IPS-11a (cell line): Measurements from ENCODE around the gene RPS21.

Source experiments
- H3K4me3 ChIP-seq: one replicate; pipeline ENCODE4 v1.5.1; 2013; ENCODE audit warnings: low read depth, low read length, control low read depth

The RPS21 gene

DNA sequence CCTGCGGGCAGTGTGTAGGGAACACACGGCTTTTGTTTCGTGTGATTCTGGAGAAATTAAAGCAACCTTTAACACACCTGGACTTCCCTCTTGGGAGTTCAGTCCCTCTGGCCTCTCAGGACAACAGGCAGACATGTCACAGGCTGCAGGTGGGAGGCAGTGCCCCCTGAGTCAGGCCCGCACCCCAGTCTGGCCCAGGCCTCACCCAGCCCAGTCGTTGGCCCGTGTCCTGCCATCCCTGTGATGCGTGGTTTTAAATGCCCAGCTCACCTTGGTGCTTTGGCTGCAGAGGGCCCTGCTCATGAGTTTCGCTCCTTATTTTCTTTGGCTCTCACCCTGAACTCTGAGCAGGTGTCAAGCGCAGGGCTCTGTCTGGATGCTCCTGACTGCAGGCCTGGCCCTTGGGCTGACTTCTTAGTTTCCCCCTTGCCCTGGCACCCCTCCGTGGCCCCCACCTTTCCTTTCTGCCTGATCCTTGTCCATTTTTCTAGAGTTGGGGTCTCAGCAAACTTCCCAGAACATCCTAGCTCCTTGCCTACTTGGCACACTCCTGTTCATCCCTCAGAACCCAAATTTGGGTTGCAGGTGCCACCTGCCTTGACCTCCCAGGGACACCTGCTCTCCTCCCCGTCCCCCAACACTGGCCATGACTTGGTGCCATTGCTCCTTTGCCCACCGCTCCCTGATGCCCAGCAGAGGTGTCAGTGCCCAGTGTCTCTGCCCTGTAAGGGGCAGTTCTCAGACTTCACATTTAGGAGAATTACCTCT lies 22.4 kb downstream of the RPS21 start:
- no peak overlapping the region for H3K4me3 ChIP-seq

DNA sequence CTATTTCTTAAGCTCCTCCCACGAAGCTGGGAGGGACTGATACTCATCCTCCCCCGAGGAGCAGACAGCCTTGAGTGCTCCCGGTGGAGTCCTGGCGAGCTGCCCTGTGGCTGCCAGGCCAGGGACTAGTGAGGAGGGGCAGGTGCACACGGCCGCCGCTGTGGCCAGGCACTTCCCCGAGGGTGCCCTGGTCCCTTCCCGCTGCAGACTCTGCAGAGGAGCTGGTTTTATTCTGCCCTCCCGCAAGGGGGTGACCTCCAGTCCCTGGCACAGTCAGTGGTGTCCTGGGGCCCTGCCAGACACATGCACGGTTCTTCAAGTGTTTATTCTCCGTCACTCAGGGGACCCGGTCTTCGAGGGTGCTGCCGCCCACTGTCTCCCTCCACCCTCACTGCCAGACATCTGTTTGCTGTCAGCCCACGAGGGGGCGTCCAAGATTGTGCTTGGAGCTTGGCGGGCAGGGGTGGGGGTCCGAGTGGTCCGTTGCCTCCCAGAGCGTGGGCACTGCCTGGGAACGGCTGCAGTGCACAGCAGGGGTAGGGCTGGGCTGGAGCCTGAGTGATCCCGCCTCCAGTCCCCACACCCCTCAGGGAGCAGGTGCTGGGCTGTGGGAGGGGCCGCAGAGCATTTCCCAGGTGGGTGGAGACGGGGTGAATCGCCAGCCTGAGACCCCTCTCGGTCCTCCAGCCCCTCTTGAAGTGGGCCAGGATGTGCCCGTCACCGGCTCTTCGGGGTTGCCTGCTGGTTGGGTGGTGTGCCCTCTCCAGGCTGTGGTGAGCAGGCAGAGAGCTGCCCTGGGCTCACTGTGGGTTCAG lies 23.2 kb downstream of the RPS21 start:
- H3K4me3 ChIP-seq, result no peak overlapping the region

GRCh38 chr20:62410746-62411478 lies 24.0 kb downstream of the RPS21 start:
- no peak overlapping the region for H3K4me3 ChIP-seq

DNA sequence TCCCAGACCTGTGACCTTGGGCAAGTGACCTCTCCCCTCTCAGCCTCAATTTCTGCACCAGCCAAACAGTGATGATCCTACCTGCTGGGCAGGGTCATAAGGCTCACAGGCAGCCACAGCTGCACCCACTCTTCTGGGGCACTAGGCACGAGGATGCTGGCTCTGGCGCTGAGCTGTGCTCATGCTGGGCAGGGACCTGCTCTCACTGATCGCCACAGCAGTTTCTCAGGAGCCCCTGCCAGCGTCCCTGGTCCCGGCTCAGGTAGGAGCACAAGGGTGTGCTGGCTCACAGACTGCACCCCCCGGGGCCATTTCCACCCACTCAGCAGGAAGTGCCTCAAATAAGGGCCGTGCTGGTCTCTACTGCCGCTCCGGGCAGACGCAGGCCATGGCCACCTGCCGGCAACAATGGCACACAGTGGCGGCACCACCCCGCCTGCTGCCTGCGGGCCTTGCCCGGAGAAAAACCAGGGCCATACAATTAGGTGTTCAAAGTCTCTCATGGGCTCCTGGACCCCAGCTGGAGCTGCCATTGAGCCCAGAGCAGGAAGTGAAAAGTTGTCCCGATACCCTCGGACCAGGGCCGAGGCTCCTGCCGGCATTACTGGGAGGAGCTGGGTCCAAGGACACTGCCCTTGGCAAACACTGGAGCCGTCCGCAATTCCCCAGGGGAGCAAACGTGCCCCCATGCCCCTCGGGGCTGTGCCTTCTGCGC lies 24.7 kb downstream of the RPS21 start:
- H3K4me3 ChIP-seq, result no peak overlapping the region

- H3K4me3 ChIP-seq, result no peak overlapping the region
These were observed 25.5 kb downstream of the RPS21 start for GRCh38 chr20:62412194-62413024.

DNA sequence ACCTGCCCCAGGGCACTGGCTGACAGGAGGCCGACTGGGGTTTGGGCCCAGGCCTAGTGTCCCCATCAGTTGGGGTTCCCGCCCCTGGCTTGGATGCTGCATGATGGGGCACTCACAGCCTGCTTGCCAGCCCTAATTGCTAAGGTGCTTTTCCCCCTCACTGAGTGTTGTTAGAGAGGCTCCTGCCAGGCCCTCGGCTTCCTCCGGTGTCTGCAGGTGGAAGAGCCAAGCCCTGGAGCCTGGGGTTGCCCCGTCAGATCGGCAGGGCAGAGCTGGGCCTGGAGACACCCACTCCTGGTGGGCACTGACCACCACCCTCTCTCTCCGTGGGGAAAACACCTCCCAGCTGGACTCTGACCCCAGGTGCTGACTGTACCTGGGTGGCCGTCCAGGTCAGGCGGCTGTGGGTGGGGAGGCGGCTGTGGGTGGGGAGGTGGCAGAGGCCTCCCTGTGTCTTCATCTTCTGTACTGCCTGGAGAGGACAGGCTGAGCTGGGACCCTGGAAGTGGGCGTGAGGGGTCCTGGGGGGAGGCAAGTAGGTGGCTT lies 26.2 kb downstream of the RPS21 start:
- no peak overlapping the region for H3K4me3 ChIP-seq

DNA sequence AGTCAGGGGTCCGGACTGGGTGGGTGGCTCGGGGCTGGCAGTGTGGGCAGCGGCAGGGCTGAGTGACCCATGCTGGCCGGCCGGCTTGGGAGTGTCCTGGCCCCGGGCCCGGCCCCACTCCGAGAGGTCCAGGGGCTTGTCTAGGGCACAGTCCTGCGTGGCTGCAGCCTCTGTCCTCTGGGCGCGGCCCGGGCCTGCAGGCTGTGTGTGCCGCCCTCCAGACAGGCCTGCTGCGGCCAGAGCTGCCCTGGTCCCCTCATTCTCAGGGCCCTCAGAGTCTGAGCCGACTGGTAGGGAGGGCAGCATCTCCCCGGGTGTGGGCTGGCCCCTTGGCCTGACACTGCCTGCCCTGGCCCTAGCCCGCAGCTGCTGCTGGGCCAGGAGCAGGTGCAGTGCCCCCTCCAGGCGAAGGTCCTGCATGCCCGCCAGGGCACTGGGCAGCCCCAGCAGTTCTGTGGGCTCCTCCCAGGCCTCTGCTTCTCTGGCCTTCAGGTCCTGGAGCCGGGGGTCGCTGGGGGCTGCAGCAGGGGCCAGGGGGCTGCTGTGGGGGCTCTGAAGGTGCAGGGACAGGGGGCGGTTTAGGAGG lies 27.1 kb downstream of the RPS21 start:
- no peak overlapping the region for H3K4me3 ChIP-seq

GRCh38 chr20:62415354-62416111 lies 28.6 kb downstream of the RPS21 start:
- H3K4me3 ChIP-seq, result no peak overlapping the region

GRCh38 chr20:62416651-62417637 lies 30.0 kb downstream of the RPS21 start:
- H3K4me3 ChIP-seq, result no peak overlapping the region

GRCh38 chr20:62417981-62418708 lies 31.2 kb downstream of the RPS21 start:
- no peak overlapping the region for H3K4me3 ChIP-seq

DNA sequence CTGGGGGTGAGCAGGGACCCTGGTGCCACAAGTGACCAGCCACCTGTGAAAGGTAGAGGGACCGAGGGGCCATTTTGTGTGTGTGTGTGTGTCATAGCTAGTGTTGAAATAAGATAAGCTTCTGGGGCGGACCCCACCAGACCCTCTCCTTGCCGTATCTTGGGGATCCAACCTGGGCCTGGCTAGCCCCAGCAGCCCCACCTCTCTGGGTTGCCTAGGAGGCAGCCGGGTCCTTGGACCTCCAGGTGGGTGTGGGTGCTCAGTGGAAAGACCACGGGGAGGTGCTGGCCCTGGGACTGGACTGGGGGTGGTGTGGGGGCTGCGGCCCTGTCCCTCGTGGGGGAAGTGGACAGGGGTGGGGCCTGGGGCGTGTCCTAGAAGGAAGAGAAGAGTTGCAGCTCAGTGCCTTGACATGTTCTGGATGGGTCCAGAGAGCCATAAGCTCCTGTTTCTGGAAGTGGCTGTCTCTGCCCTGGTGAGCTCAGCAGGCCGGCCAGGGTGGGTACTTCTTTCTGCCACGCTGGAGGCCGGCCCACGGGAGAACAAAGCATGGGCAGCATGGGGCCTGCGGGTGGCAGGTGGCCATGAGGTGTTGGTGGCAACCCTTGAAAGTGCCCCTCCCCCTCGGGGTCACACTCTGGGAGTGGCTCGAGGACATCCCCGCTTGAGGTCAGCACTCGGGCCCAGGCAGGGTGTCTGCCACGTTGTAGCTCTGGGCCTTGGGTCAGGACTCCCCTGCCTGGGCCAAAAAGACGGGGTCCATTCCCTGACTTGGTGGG lies 32.0 kb downstream of the RPS21 start:
- H3K4me3 ChIP-seq, result no peak overlapping the region

GRCh38 chr20:62419759-62420158 lies 32.9 kb downstream of the RPS21 start:
- no peak overlapping the region for H3K4me3 ChIP-seq

GRCh38 chr20:62420846-62421715 lies 34.2 kb downstream of the RPS21 start:
- no peak overlapping the region for H3K4me3 ChIP-seq

- no peak overlapping the region for H3K4me3 ChIP-seq
These were observed 34.8 kb downstream of the RPS21 start for GRCh38 chr20:62421716-62421990.

DNA sequence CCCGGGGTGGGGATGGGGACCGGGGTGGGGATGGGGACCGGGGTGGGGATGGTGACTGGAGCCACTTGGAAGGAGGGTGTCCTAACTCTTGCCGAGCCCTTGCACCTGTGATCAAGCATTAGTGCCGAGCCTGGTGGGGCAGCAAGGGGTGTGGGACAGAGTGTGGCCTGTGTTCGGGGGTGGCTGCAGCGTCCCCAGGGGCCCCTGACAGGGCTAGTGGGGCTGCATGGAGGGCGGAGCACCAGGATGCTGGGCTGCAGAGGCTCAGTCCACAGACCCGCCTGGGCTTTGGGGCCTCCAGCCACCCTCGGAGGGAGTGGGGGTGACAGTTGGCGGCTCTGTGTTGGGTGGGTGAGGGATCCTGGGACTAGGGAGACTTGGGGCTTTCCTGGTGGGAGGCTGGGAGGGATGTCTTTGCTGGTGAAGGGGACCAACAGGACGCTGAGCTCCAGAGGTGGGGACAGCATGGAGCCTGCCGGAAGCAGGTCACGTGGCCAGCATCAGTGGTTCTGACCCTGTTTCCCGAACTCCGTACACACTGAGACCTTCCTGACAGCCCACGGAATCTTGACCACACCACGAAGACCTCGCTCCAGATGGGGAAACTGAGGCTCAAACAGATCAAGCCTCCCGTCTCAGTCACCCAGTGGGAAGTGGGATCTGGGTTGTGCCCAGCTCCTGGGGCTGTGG lies 35.9 kb downstream of the RPS21 start:
- no peak overlapping the region for H3K4me3 ChIP-seq
